Transverse colon (tissue), 4 donors: ENCODE results near the gene INPP4B. TPM values are rescaled to one million over a fixed set of nuclear protein-coding genes. Genes with fewer than 3 reads are reported as not detected.

Source experiments
- DNase-seq: peaks from one replicate; pipeline ENCODE4 v3.0.0-alpha.2; 2019
- H3K27ac ChIP-seq, 4 donors: fragments of 200-600 bp; sonication (generic); 2 replicates each; pipeline ENCODE4 v1.5.1; 2016 to 2018; ENCODE audit warnings: inconsistent platforms in 4 of 4
- H3K27me3 ChIP-seq: fragments of 200-600 bp; sonication (generic); 2 replicates; pipeline ENCODE4 v1.5.1; 2017; ENCODE audit warnings: inconsistent platforms
- H3K36me3 ChIP-seq, 4 donors: fragments of 200-600 bp; sonication (generic); 2 replicates each; pipeline ENCODE4 v1.5.1; 2017 to 2019; ENCODE audit warnings: inconsistent platforms in 4 of 4
- H3K4me1 ChIP-seq, 4 donors: fragments of 200-600 bp; sonication (generic); 2 replicates each; pipeline ENCODE4 v1.5.1; 2017 to 2020; ENCODE audit warnings: inconsistent platforms in 4 of 4
- H3K4me3 ChIP-seq, 4 donors: fragments of 200-600 bp; sonication (generic); 1 replicate in 1 of 4; 2 replicates in 3 of 4; pipeline versions ENCODE4 v1.5.1 to v1.6.1; 2017 to 2019; ENCODE audit warnings: inconsistent platforms in 4 of 4
- H3K9me3 ChIP-seq, 2 donors: fragments of 200-600 bp; sonication (generic); 2 replicates each; pipeline ENCODE4 v1.5.1; 2017 to 2019; ENCODE audit warnings: inconsistent platforms in 2 of 2
- EP300 ChIP-seq: sonication (generic); formaldehyde crosslinking; IDR thresholded peaks from one replicate; pipeline ENCODE4 v1.6.1; 2017; ENCODE audit warnings: antibody characterized with exemption, low read depth
- POLR2A ChIP-seq: fragments of 450-650 bp; IDR thresholded peaks from one replicate; pipeline ENCODE4 v1.6.1; 2016; ENCODE audit warnings: antibody characterized with exemption, mild to moderate bottlenecking, moderate library complexity
- POLR2AphosphoS5 ChIP-seq, 3 donors: sonication (generic); formaldehyde crosslinking; IDR thresholded peaks; one replicate each; pipeline ENCODE4 v1.6.1; 2016; ENCODE audit warnings: antibody characterized with exemption in 3 of 3
- WGBS, 2 donors: methylation state at CpG; one replicate each; pipeline ENCODE4 v1.1.5; 2018; ENCODE audit warnings: low coverage in 1 of 2; 5-methylcytosine and 5-hydroxymethylcytosine counted together
- in situ Hi-C, 4 donors: fragments of 200-750 bp; cut with MboI; loops; one replicate each; pipeline versions ENCODE4 v1.15.0 to v1.15.1; 2017; ENCODE audit warnings: low sequenced_read_pairs in 3 of 4, low pct_ligation_motif_present in 1 of 4, low pct_unique_long_range_greater_than_20kb in 1 of 4
- intact Hi-C: fragments of 100-400 bp; cut with DNase I; formaldehyde crosslinking; loops from one replicate; pipeline ENCODE4 v1.15.1; 2023; ENCODE audit warnings: low total_unique reads
- total RNA-seq, 4 donors: library from RNA; depleted of rRNA; stranded (reverse); fragments of >200 nt; gene quantifications; one replicate each; pipeline ENCODE4 v1.1.0, GENCODE V29; 2016
- TF ChIP-seq, protein P1 (sequence below), 5 experiments: fragments of 200-600 bp in 3 of 5; fragments of 450-650 bp in 2 of 5; sonication (generic) in 3 of 5; IDR thresholded peaks; 1 replicate in 2 of 5; 2 replicates in 3 of 5; pipeline ENCODE4 v1.5.1; 2016 to 2017; ENCODE audit warnings: antibody characterized with exemption in 5 of 5, inconsistent platforms in 3 of 5, mild to moderate bottlenecking in 2 of 5, moderate library complexity in 1 of 5

The INPP4B gene
- total RNA-seq, 4 donors from 2014 or later, result 18.3 to 33.8 (median 31.4) TPM

DNA sequence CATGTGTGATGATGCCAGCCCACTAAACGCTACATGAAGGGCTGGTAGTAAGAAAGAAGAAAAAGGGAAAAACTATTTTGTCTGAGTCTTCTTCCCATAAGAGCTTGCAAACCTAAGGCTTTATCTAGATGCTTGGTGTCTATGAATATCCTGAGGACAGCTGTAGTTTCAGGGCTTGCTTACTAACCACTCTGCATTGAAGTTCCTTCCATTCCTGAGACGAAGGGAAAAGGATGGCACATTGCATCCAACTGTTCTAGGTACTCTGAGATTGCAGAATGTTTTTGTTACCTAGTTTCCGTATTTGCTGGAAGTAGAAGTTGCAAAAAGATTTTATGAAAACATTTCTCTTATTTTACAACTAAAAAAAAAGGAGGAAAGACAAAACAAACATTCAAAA is 665.1 kb downstream of the INPP4B start:
- DNase-seq, result no peak
- no peaks in the 10 kb centered on the region for H3K36me3 ChIP-seq
- intact Hi-C loops, result no loop called here
- H3K4me3 ChIP-seq, result no peak overlapping the region
- no peak for TF ChIP-seq POLR2AphosphoS5 (IDR thresholded peaks at IDR 0.05)
- TF ChIP-seq, protein P1, sequence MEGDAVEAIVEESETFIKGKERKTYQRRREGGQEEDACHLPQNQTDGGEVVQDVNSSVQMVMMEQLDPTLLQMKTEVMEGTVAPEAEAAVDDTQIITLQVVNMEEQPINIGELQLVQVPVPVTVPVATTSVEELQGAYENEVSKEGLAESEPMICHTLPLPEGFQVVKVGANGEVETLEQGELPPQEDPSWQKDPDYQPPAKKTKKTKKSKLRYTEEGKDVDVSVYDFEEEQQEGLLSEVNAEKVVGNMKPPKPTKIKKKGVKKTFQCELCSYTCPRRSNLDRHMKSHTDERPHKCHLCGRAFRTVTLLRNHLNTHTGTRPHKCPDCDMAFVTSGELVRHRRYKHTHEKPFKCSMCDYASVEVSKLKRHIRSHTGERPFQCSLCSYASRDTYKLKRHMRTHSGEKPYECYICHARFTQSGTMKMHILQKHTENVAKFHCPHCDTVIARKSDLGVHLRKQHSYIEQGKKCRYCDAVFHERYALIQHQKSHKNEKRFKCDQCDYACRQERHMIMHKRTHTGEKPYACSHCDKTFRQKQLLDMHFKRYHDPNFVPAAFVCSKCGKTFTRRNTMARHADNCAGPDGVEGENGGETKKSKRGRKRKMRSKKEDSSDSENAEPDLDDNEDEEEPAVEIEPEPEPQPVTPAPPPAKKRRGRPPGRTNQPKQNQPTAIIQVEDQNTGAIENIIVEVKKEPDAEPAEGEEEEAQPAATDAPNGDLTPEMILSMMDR (IDR thresholded peaks at IDR 0.05), result no peak
- TF ChIP-seq POLR2A, result no peak
- TF ChIP-seq EP300, result no peak
- H3K4me1 ChIP-seq, result no peaks in the 10 kb centered on the region
- H3K27me3 ChIP-seq, result no peaks in the 10 kb centered on the region
- no peaks in the 10 kb centered on the region for H3K9me3 ChIP-seq
- WGBS, 2 donors, result 80 to 94% methylated on average over 2 to 3 of the region's 3 CpGs
- H3K27ac ChIP-seq, result no peak overlapping the region
- in situ Hi-C loops, result no loop called here

DNA sequence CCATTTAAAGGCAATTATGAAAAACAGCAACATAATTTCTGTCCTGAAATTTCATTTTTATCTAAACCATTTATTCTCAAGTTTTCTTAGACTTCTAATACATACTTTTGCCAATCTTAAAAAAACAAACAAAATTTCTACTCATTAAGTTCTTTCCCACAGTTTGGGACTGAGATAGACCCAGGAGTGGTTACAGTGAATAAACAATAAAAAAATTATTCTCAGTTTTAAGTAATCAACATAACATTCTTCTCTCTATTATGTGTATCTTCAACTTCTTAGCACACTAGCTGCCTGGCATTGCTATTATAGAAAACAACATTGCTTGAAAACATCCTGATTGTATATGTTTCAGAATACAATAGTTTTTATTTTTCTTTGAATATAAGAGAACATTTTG is 676.9 kb downstream of the INPP4B start:
- TF ChIP-seq POLR2AphosphoS5 (IDR thresholded peaks at IDR 0.05) (no peak), EP300 (no peak), POLR2A (no peak)
- TF ChIP-seq, protein P1 (IDR thresholded peaks at IDR 0.05), result no peak

DNA sequence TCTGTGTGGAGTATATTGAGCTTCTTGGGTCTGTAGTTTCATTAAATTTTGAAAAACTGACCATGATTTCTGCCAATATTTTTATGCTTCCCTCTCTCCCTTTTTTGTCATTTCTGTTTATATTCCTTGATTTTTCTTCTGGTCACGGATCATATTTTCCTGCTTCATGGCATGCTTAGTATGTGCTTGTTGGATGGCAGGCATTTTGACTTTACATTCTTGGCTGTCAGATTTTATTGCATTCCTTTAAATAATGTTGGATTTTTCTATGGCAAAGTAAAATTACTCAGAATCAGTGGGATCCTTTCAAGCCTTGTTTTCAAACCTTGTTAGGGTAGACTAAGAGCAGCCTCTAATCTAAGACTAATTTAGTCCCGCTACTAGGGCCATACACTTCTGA is 677.9 kb downstream of the INPP4B start:
- no peaks in the 10 kb centered on the region for H3K9me3 ChIP-seq
- 71 to 72% methylated on average over 2 of the region's 2 CpGs for WGBS, 2 donors
- H3K27ac ChIP-seq, result no peak overlapping the region
- no peak for TF ChIP-seq EP300
- TF ChIP-seq POLR2A, result no peak
- no peak for TF ChIP-seq POLR2AphosphoS5 (IDR thresholded peaks at IDR 0.05)
- TF ChIP-seq, protein P1 (IDR thresholded peaks at IDR 0.05), result no peak
- no peaks in the 10 kb centered on the region for H3K27me3 ChIP-seq
- DNase-seq, result no peak
- no peaks in the 10 kb centered on the region for H3K4me1 ChIP-seq
- intact Hi-C loops, result no loop called here
- in situ Hi-C loops, result no loop called here
- no peak overlapping the region for H3K4me3 ChIP-seq
- H3K36me3 ChIP-seq, result no peaks in the 10 kb centered on the region

More for the DNA sequence above, 676.9 kb downstream of the INPP4B start:
- no peaks in the 10 kb centered on the region for H3K9me3 ChIP-seq
- no peak for DNase-seq
- no peak overlapping the region for H3K4me3 ChIP-seq
- H3K4me1 ChIP-seq, result no peaks in the 10 kb centered on the region
- H3K36me3 ChIP-seq, result no peaks in the 10 kb centered on the region
- intact Hi-C loops (no loop called here), in situ Hi-C loops (no loop called here)
- no peak overlapping the region for H3K27ac ChIP-seq
- no peaks in the 10 kb centered on the region for H3K27me3 ChIP-seq

DNA sequence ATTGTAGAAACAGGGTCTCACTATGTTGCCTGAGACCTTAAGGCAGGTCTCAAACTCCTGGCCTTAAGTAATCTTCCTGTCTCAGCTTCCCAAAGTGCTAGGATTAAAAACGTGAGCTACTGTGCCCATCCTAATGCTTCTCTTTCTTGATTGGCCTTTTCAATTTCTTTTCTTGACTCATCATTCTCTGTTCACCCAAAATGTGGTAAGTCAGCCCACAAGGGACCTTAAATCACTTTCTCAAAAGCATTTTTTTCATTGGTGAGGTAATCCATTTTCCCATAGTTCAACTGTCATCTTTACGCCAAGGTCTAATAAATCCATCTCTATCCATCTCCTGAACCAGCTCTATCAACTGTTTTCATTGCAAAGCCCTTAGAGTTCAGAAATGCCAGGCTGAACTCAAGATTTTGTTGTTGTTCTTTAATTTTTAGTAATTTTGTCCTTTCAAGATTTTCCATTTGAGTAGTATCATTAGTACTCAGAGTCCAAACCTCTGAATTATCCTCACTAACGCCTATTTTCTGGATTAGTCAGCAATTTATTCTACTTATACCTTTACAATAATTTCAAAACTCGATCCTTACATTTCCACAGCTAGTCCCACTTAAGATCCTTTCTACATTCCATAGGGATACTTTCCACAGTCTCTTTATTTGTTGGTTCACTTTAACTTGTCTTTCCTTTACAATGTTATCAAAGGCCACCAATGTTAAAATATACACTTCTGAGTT is 681.2 kb downstream of the INPP4B start:
- no peaks in the 10 kb centered on the region for H3K9me3 ChIP-seq
- peaks cover 0 to 22% (median 9%) of the 10 kb centered on the region in 4 donors for H3K4me1 ChIP-seq
- H3K36me3 ChIP-seq, result no peaks in the 10 kb centered on the region
- 81 to 89% methylated on average over 4 of the region's 4 CpGs for WGBS, 2 donors
- no peak overlapping the region for H3K27ac ChIP-seq
- no peak for DNase-seq
- H3K27me3 ChIP-seq, result no peaks in the 10 kb centered on the region
- intact Hi-C loops (no loop called here), in situ Hi-C loops (no loop called here)
- TF ChIP-seq EP300, result no peak
- TF ChIP-seq, protein P1 (IDR thresholded peaks at IDR 0.05), result no peak
- no peak for TF ChIP-seq POLR2AphosphoS5 (IDR thresholded peaks at IDR 0.05)
- TF ChIP-seq POLR2A, result no peak
- no peak overlapping the region for H3K4me3 ChIP-seq
